HepG2 (cell line): ENCODE measurements around the gene CLASP2. TPM values are rescaled to one million over a fixed set of nuclear protein-coding genes. Genes with fewer than 3 reads are reported as not detected.

Experiments
- CSRNP2 ChIP-seq: sonication (generic); formaldehyde crosslinking; conservative IDR thresholded peaks from 2 replicates; pipeline ENCODE4 v1.8.0; 2022; ENCODE audit warnings: low read depth, missing genetic modification reagents
- EP300 ChIP-seq, 3 experiments: sonication (generic) in 1 of 3; formaldehyde crosslinking in 1 of 3; IDR thresholded peaks; 2 replicates each; pipeline versions ENCODE4 v1.5.1 to v1.6.1; 2011 to 2020; ENCODE audit warnings: low read depth in 2 of 3, low read length in 2 of 3, borderline replicate concordance in 1 of 3, improper control_type of control experiment in 1 of 3, mild to moderate bottlenecking in 1 of 3, missing genetic modification reagents in 1 of 3, moderate library complexity in 1 of 3
- HOXA7 ChIP-seq: sonication (generic); formaldehyde crosslinking; IDR thresholded peaks from 2 replicates; pipeline ENCODE4 v1.8.1; 2022; ENCODE audit warnings: mild to moderate bottlenecking, missing genetic modification reagents, moderate library complexity
- KIAA2018 ChIP-seq: sonication (generic); formaldehyde crosslinking; IDR thresholded peaks from 2 replicates; pipeline ENCODE4 v1.5.0; 2020; ENCODE audit warnings: mild to moderate bottlenecking, missing genetic modification reagents, borderline replicate concordance
- KMT2A ChIP-seq: sonication (generic); formaldehyde crosslinking; IDR thresholded peaks from 2 replicates; pipeline ENCODE4 v1.4.0; 2020; ENCODE audit warnings: missing genetic modification reagents
- MAX ChIP-seq: IDR thresholded peaks from 2 replicates; pipeline ENCODE4 v1.6.1; 2012; ENCODE audit warnings: inconsistent platforms
- MXD3 ChIP-seq: IDR thresholded peaks from 2 replicates; pipeline ENCODE4 v1.6.1; 2016; ENCODE audit warnings: mild to moderate bottlenecking, missing biosample characterization, missing genetic modification reagents
- NFKB2 ChIP-seq: sonication (generic); formaldehyde crosslinking; IDR thresholded peaks from 2 replicates; pipeline ENCODE4 v1.4.0; 2020; ENCODE audit warnings: missing genetic modification reagents, borderline replicate concordance
- RFX5 ChIP-seq: IDR thresholded peaks from 2 replicates; pipeline ENCODE4 v1.6.1; 2011; ENCODE audit warnings: low read depth, low read length, improper control_type of control experiment
- TCF12 ChIP-seq, 2 experiments: fragments of 450-650 bp in 1 of 2; sonication (generic) in 1 of 2; formaldehyde crosslinking in 1 of 2; IDR thresholded peaks; 2 replicates each; pipeline versions ENCODE4 v1.6.1 to v1.8.0; 2017 to 2022; ENCODE audit warnings: antibody characterized with exemption in 1 of 2, mild to moderate bottlenecking in 1 of 2, missing genetic modification reagents in 1 of 2, moderate library complexity in 1 of 2
- ZBTB20 ChIP-seq: sonication (generic); formaldehyde crosslinking; IDR thresholded peaks from 2 replicates; pipeline ENCODE4 v1.8.1; 2023; ENCODE audit warnings: missing genetic modification reagents, low read depth, mild to moderate bottlenecking, borderline replicate concordance
- ZBTB4 ChIP-seq: sonication (generic); formaldehyde crosslinking; IDR thresholded peaks from 2 replicates; pipeline ENCODE4 v1.4.0; 2020; ENCODE audit warnings: missing genetic modification reagents, mild to moderate bottlenecking, borderline replicate concordance
- ZNF33B ChIP-seq: sonication (generic); formaldehyde crosslinking; IDR thresholded peaks from 2 replicates; pipeline ENCODE4 v1.5.1; 2020; ENCODE audit warnings: mild to moderate bottlenecking, missing genetic modification reagents
- ZNF7 ChIP-seq: IDR thresholded peaks from 2 replicates; pipeline ENCODE4 v1.6.1; 2016; ENCODE audit warnings: missing biosample characterization, missing genetic modification reagents
- ZSCAN12 ChIP-seq: sonication (generic); formaldehyde crosslinking; IDR thresholded peaks from 2 replicates; pipeline ENCODE4 v1.9.0; 2021; ENCODE audit warnings: mild to moderate bottlenecking, missing genetic modification reagents
- polyA plus RNA-seq, 8 experiments: library from polyadenylated mRNA; depleted of rRNA in 3 of 8; stranded (reverse) in 7 of 8; unstranded in 1 of 8; fragments of >200 nt; fragmentation: Illumina TruSeq in 4 of 8; extraction: Trizol in 4 of 8; gene quantifications; 2 replicates each; pipeline versions ENCODE4 v1.2.1 to v1.2.3, GENCODE V29; 2011 to 2016; ENCODE audit warnings: low read depth in 4 of 8, missing spikeins in 1 of 8, mixed read lengths in 1 of 8; ENCODE audit not compliant: insufficient read depth in 1 of 8
- total RNA-seq, 5 experiments: library from RNA; depleted of rRNA; stranded (reverse); fragments of >200 nt; fragmentation: Illumina TruSeq; extraction: Trizol; gene quantifications; 2 replicates each; pipeline ENCODE4 v1.2.3, GENCODE V29; 2016; ENCODE audit warnings: low read depth in 1 of 5

The CLASP2 gene
- total and polyA plus RNA-seq, 2 of the 13 experiments (the other 11 are each of a cell fraction or from before 2014, with no cell fraction given) = 15.7 to 34.8 TPM

- 0 out of 4 replicates have a peak, but pooled peaks of 1 of the 2 experiments have one; percentile 22 for TF ChIP-seq EP300 (IDR thresholded peaks at IDR 0.05; ENCODE audit: low read depth in 2 of 2, low read length in 2 of 2)
- no peak for TF ChIP-seq EP300 (CRISPR knock-in tag; IDR thresholded peaks at IDR 0.05; ENCODE audit: borderline replicate concordance)
- TF ChIP-seq HOXA7 (CRISPR knock-in tag) = no peak
- TF ChIP-seq KMT2A (CRISPR knock-in tag) = no peak
- TF ChIP-seq CSRNP2 (CRISPR knock-in tag) = no peak
- no peak for TF ChIP-seq MAX
- no peak for TF ChIP-seq ZNF33B
- no peak for TF ChIP-seq NFKB2 (CRISPR knock-in tag)
- TF ChIP-seq TCF12 (IDR thresholded peaks at IDR 0.05) = no peak
- TF ChIP-seq TCF12 (CRISPR knock-in tag; IDR thresholded peaks at IDR 0.05) = no peak
- no peak for TF ChIP-seq MXD3 (CRISPR knock-in tag)
- no peak for TF ChIP-seq ZNF7 (CRISPR knock-in tag)
- TF ChIP-seq ZBTB20 (CRISPR knock-in tag) = no peak
- no peak for TF ChIP-seq ZBTB4
- TF ChIP-seq RFX5 = no peak
- no peak for TF ChIP-seq KIAA2018 (CRISPR knock-in tag)
- no peak for TF ChIP-seq ZSCAN12 (CRISPR knock-in tag)
Measured at GRCh38 chr3:33637482-33637881, 80.6 kb downstream of the CLASP2 start (continued).
